HG02763 (cell line): ENCODE measurements around the gene DDI1.

Experiments used
- ATAC-seq: cut with Tn5 transposase; IDR thresholded peaks from one replicate; pipeline ENCODE4 v1.9.1; 2021; ENCODE audit warnings: mild to moderate bottlenecking, moderate library complexity; ENCODE audit not compliant: unreplicated experiment

Gene DDI1

DNA sequence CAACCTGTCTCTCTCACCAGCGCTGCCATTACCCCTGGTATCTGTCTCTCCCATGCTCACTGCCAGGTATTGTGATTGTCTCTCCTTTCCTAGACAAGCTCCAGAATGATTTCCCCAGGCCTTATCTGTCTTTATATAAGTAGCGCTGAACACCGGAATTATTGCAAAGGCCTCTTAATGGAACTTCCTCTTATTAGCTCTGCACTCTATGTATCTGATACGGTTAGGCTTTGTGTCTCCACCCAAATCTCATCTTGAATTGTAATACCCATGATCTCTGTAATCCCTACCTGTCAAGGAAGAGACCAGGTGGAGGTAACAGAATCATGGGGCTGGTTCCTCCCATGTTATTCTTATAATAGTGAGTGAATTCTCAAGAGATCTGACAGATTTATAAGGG lies 39.3 kb downstream of the DDI1 start:
- no peak for ATAC-seq

DNA sequence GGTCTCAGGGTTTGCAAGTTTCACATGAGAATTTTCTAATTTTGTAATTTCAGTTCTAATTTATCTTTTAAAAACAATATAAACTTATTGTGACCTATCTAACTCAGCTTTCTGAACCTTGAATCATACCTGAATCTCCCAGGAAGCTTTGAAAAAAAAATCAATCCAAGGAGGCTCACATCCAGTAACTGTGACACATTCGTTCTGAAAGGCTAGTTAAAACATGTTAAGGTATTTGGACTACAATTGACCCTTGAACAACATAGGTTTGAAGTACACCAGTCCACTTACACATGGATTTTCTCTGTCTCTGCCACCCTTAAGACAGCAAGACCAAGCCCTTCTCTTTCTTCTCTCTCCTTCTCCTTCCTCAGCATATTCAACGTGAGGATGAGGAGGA lies 40.0 kb downstream of the DDI1 start:
- no peak for ATAC-seq

DNA sequence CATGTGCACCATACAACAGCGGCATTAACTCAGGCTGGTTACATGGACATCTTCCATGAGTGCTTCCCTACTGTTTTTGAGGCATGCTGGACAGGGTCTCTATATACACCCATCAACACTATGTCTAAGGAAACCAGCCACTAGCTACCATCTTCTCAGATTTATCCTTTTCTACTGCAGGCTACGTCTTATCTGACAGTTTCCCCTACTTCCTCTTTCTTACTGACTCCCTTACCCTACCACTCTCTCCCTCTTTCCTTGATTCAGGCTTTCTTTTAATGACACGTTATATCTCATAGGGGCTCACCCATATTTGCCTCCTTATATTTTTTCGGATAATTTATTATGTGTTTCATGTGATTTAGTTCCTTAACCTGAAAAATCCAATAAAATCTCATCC lies 41.8 kb downstream of the DDI1 start:
- no peak for ATAC-seq

DNA sequence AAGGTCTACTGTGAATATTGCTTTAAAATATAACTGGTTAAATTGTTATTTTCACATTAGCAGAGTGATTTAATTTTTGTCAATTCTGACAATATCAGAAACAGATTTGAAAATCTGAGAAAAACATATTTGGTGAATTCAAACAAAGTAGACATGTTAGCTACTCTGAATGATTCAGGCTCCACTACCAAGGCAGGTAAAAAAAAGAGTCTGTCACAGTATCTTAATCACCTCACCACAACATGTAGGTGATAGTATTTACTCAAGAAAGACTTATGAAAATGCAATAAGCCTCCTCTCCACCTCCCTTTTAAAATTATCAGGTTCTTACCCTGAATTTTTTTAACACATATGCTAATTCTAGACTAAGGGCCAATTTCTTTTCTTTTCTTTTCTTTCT lies 42.6 kb downstream of the DDI1 start:
- no peak for ATAC-seq

DNA sequence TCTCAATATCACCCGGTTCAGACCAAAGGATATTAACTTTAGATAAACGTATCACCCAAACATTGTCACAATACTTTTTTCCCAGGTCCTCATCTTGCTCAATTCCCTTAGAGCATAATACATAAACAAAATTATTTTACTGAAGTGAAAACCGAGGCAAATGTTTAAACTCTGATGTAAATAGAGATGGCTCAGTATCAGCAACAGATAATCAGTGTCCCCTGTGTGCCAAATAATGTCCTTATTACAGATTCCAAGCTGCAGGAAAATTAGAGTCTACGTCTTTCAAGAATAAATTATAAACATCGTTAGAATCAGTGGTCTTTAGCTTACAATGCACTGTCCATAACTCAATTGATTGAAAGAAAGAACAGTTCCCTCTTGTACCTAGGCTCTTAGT lies 50.2 kb downstream of the DDI1 start:
- ATAC-seq: no peak
